GM12891 (cell line): Measurements from ENCODE around the gene PTPRN2.

Experiments used
- PAX5 ChIP-seq: IDR thresholded peaks from 2 replicates; pipeline ENCODE4 v1.6.1; 2011; ENCODE audit warnings: low read length, moderate library complexity, mild to moderate bottlenecking; ENCODE audit not compliant: insufficient read depth, severe bottlenecking
- POLR2A ChIP-seq: IDR thresholded peaks from 2 replicates; pipeline ENCODE4 v1.6.1; 2011; ENCODE audit warnings: low read depth, low read length, control low read depth
- POLR2AphosphoS5 ChIP-seq: IDR thresholded peaks from 2 replicates; pipeline ENCODE4 v1.6.1; 2011; ENCODE audit warnings: low read depth, low read length, control low read depth
- SPI1 ChIP-seq: IDR thresholded peaks from 2 replicates; pipeline ENCODE4 v1.6.1; 2011; ENCODE audit warnings: low read depth, low read length, control low read depth
- TAF1 ChIP-seq: IDR thresholded peaks from 2 replicates; pipeline ENCODE4 v1.6.1; 2011; ENCODE audit warnings: low read depth, low read length, control low read depth

DNA sequence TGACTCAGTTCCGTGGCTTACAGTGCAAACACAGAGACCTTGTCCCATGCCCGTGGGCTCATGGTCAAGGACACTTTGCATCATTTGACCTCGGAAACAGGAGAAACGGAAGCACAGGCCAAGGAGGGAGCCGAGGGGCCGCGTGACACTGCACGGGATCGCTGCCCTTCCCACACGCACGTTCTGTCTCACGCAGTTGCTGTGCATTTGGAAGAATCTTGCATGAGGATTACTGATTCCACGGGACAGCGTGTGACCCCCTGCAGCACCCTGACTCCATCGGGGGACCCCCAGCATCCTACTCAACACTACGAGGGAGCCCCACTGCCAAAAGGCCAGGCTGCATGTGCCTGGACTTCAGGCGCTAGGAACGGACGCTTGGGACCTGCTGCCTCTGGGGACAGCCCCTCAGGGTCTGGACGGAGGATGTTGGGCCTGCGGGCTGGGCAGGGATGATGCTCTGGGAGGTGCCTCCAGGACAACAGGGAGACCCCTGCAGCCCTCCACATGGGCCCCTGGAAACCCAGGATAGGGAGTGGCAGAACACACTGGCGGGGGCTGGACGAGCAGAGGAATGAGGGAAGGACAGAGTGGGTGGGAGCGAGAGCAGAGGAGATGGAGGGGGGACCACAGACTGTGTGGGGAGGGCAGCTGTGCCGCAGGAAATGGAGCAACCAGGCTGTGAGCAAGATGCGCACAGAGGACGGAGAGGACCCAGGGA, 1028.6 kb downstream of the PTPRN2 start:
- no peak for TF ChIP-seq POLR2A
- TF ChIP-seq PAX5 = no peak
- TF ChIP-seq POLR2AphosphoS5 = no peak
- no peak for TF ChIP-seq SPI1
- TF ChIP-seq TAF1 = no peak
